T-helper 1 cell (primary cell): ENCODE measurements around the gene KSR2.
A peak's percentile ranks its signal among the peaks of the same experiment; 100 is the strongest.

ENCODE experiments used
- DNase-seq, 5 donors: peaks; one replicate each; pipeline ENCODE4 v3.0.0-alpha.2; 2012 to 2020

Gene KSR2

GRCh38 chr12:117855165-117855564 lies 113.6 kb downstream of the KSR2 start:
- DNase-seq: no peak

- DNase-seq: peak in 1 of 5 donors; percentile 22
Observed at GRCh38 chr12:117854339-117855012, 114.3 kb downstream of the KSR2 start.

GRCh38 chr12:117853600-117853999 lies 115.2 kb downstream of the KSR2 start:
- DNase-seq: no peak

- no peak for DNase-seq
Observed at GRCh38 chr12:117850048-117850447, 118.7 kb downstream of the KSR2 start.

- no peak for DNase-seq
Observed at GRCh38 chr12:117847371-117847770, 121.4 kb downstream of the KSR2 start.

GRCh38 chr12:117845271-117845904 lies 123.4 kb downstream of the KSR2 start:
- DNase-seq: no peak

- no peak for DNase-seq
Observed at GRCh38 chr12:117844114-117844830, 124.5 kb downstream of the KSR2 start.

GRCh38 chr12:117842630-117843029 lies 126.2 kb downstream of the KSR2 start:
- no peak for DNase-seq

GRCh38 chr12:117842220-117842619 lies 126.6 kb downstream of the KSR2 start:
- no peak for DNase-seq

GRCh38 chr12:117837737-117838050 lies 131.1 kb downstream of the KSR2 start:
- no peak for DNase-seq

GRCh38 chr12:117836999-117837736 lies 131.6 kb downstream of the KSR2 start:
- peak; percentile 22 to 69 (median 54) for DNase-seq

- no peak for DNase-seq
Observed at GRCh38 chr12:117836476-117836875, 132.3 kb downstream of the KSR2 start.

- DNase-seq: no peak
Observed at GRCh38 chr12:117835156-117835555, 133.6 kb downstream of the KSR2 start.

- DNase-seq: no peak
Observed at GRCh38 chr12:117832459-117833457, 136.0 kb downstream of the KSR2 start.

GRCh38 chr12:117830471-117830870 lies 138.3 kb downstream of the KSR2 start:
- DNase-seq: no peak

GRCh38 chr12:117829108-117829507 lies 139.7 kb downstream of the KSR2 start:
- DNase-seq: no peak

- no peak for DNase-seq
Observed at GRCh38 chr12:117827660-117828059, 141.1 kb downstream of the KSR2 start.

GRCh38 chr12:117825827-117826226 lies 143.0 kb downstream of the KSR2 start:
- DNase-seq: no peak

GRCh38 chr12:117821480-117822175 lies 147.2 kb downstream of the KSR2 start:
- no peak for DNase-seq

- no peak for DNase-seq
Observed at GRCh38 chr12:117820216-117820907, 148.4 kb downstream of the KSR2 start.

GRCh38 chr12:117819160-117819559 lies 149.6 kb downstream of the KSR2 start:
- DNase-seq: no peak
